Trophoblast cell (in vitro differentiated cells and primary cell): ENCODE measurements around the gene MEGF6.

Source experiments
- DNase-seq, 2 donors: peaks; one replicate each; pipeline ENCODE4 v3.0.0-alpha.2; 2016
- H2AFZ ChIP-seq: 2 replicates; pipeline ENCODE4 v1.6.1; 2013; ENCODE audit warnings: low read length, moderate library complexity, mild to moderate bottlenecking; ENCODE audit not compliant: insufficient read depth, poor library complexity
- H2AK5ac ChIP-seq: 2 replicates; pipeline ENCODE4 v1.6.1; 2013; ENCODE audit warnings: mild to moderate bottlenecking, low read length
- H2BK120ac ChIP-seq: 2 replicates; pipeline ENCODE4 v1.6.1; 2013; ENCODE audit warnings: low read length, mild to moderate bottlenecking, moderate library complexity; ENCODE audit not compliant: insufficient read depth, poor library complexity
- H2BK12ac ChIP-seq: 2 replicates; pipeline ENCODE4 v1.6.1; 2013; ENCODE audit warnings: mild to moderate bottlenecking, low read length, moderate library complexity
- H2BK5ac ChIP-seq: 2 replicates; pipeline ENCODE4 v1.6.1; 2013; ENCODE audit warnings: low read length, low read depth, moderate library complexity, mild to moderate bottlenecking; ENCODE audit not compliant: poor library complexity
- H3K14ac ChIP-seq: 2 replicates; pipeline ENCODE4 v1.6.1; 2013; ENCODE audit warnings: mild to moderate bottlenecking, low read length
- H3K18ac ChIP-seq: 2 replicates; pipeline ENCODE4 v1.6.1; 2013; ENCODE audit warnings: mild to moderate bottlenecking, low read length
- H3K23ac ChIP-seq: 2 replicates; pipeline ENCODE4 v1.6.1; 2013; ENCODE audit warnings: low read length
- H3K27ac ChIP-seq: 2 replicates; pipeline ENCODE4 v1.5.1; 2013; ENCODE audit warnings: low read depth, mild to moderate bottlenecking, inconsistent platforms, low read length, moderate library complexity
- H3K27me3 ChIP-seq: 2 replicates; pipeline ENCODE4 v1.6.1; 2013; ENCODE audit warnings: inconsistent platforms, mild to moderate bottlenecking, low read length, moderate library complexity; ENCODE audit not compliant: insufficient read depth
- H3K36me3 ChIP-seq, 2 experiments: 1 replicate in 1 of 2; 2 replicates in 1 of 2; pipeline ENCODE4 v1.6.1; 2013; ENCODE audit warnings: low read length in 2 of 2, mild to moderate bottlenecking in 2 of 2, moderate library complexity in 1 of 2; ENCODE audit not compliant: insufficient read depth in 2 of 2, control insufficient read depth in 1 of 2
- H3K4ac ChIP-seq: 2 replicates; pipeline ENCODE4 v1.6.1; 2013; ENCODE audit warnings: low read depth, mild to moderate bottlenecking, low read length, moderate library complexity
- H3K4me1 ChIP-seq, 2 experiments: 1 replicate in 1 of 2; 2 replicates in 1 of 2; pipeline ENCODE4 v1.6.1; 2013; ENCODE audit warnings: low read length in 2 of 2, mild to moderate bottlenecking in 2 of 2, moderate library complexity in 1 of 2; ENCODE audit not compliant: insufficient read depth in 2 of 2, control insufficient read depth in 1 of 2
- H3K4me2 ChIP-seq: 2 replicates; pipeline ENCODE4 v1.6.1; 2013; ENCODE audit warnings: inconsistent platforms, mild to moderate bottlenecking, low read length, moderate library complexity
- H3K4me3 ChIP-seq: 2 replicates; pipeline ENCODE4 v1.5.1; 2013; ENCODE audit warnings: mild to moderate bottlenecking, low read depth, low read length, inconsistent platforms
- H3K79me1 ChIP-seq: one replicate; pipeline ENCODE4 v1.6.1; 2013; ENCODE audit warnings: low read length
- H3K79me2 ChIP-seq: 2 replicates; pipeline ENCODE4 v1.6.1; 2013; ENCODE audit warnings: low read length, mild to moderate bottlenecking; ENCODE audit not compliant: control insufficient read depth, insufficient read depth, poor library complexity
- H3K9ac ChIP-seq: 2 replicates; pipeline ENCODE4 v1.6.1; 2013; ENCODE audit warnings: mild to moderate bottlenecking, low read length
- H3K9me3 ChIP-seq: 2 replicates; pipeline ENCODE4 v1.6.1; 2013; ENCODE audit warnings: low read depth, mild to moderate bottlenecking, control low read depth, inconsistent platforms, low read length; ENCODE audit not compliant: insufficient read depth
- H4K12ac ChIP-seq: 2 replicates; pipeline ENCODE4 v1.6.1; 2013; ENCODE audit warnings: low read depth, mild to moderate bottlenecking, low read length, moderate library complexity
- H4K8ac ChIP-seq: 2 replicates; pipeline ENCODE4 v1.6.1; 2013; ENCODE audit warnings: low read depth, mild to moderate bottlenecking, low read length, moderate library complexity
- H4K91ac ChIP-seq: one replicate; pipeline ENCODE4 v1.6.1; 2013; ENCODE audit warnings: low read depth, mild to moderate bottlenecking, low read length, moderate library complexity
- WGBS: extraction: QIAGEN DNeasy Blood & Tissue Kit; methylation state at CpG from one replicate; pipeline ENCODE4 v1.1.7; 2013; ENCODE audit warnings: missing lambda C conversion rate; ENCODE audit not compliant: insufficient read length, insufficient coverage; ENCODE audit errors: extremely low coverage; 5-methylcytosine and 5-hydroxymethylcytosine counted together

Gene MEGF6

GRCh38 chr1:3618881-3619671 lies 7.8 kb upstream of the MEGF6 start:
- H3K23ac ChIP-seq: no peak overlapping the region
- H3K27me3 ChIP-seq: no peaks in the 10 kb centered on the region
- no peak overlapping the region for H3K9ac ChIP-seq
- H2BK12ac ChIP-seq: no peak overlapping the region
- no peaks in the 10 kb centered on the region for H3K79me2 ChIP-seq
- DNase-seq: peak; percentile 20 to 73
- no peaks in the 10 kb centered on the region for H3K9me3 ChIP-seq
- no peak overlapping the region for H3K4ac ChIP-seq
- H3K79me1 ChIP-seq: no peaks in the 10 kb centered on the region
- no peaks in the 10 kb centered on the region for H3K36me3 ChIP-seq
- no peak overlapping the region for H3K4me3 ChIP-seq
- H4K8ac ChIP-seq: no peak overlapping the region
- H4K91ac ChIP-seq: no peak overlapping the region
- no peak overlapping the region for H3K27ac ChIP-seq
- no peak overlapping the region for H3K4me2 ChIP-seq
- no peak overlapping the region for H3K14ac ChIP-seq
- no peak overlapping the region for H3K18ac ChIP-seq
- H4K12ac ChIP-seq: no peak overlapping the region
- no CpG with 5 or more reads among the region's 21 CpGs for WGBS
- no peak overlapping the region for H2AK5ac ChIP-seq
- H2AFZ ChIP-seq: no peak overlapping the region
- H2BK120ac ChIP-seq: no peak overlapping the region
- H2BK5ac ChIP-seq: no peak overlapping the region
- peaks cover 6 to 8% of the 10 kb centered on the region in 2 experiments for H3K4me1 ChIP-seq

GRCh38 chr1:3618531-3618880 lies 7.2 kb upstream of the MEGF6 start:
- Histone ChIP-seq H2BK5ac (no peak overlapping the region), H4K12ac (no peak overlapping the region), H3K4ac (no peak overlapping the region), H3K14ac (no peak overlapping the region), H3K9me3 (no peaks in the 10 kb centered on the region), H2AK5ac (no peak overlapping the region), H4K91ac (no peak overlapping the region), H3K79me2 (no peaks in the 10 kb centered on the region), H3K4me2 (no peak overlapping the region), H3K27me3 (no peaks in the 10 kb centered on the region), H3K18ac (no peak overlapping the region), H3K23ac (no peak overlapping the region), H3K4me1 (peaks cover 6 to 7% of the 10 kb centered on the region in 2 experiments), H3K9ac (no peak overlapping the region), H2BK12ac (no peak overlapping the region), H2BK120ac (no peak overlapping the region), H3K79me1 (no peaks in the 10 kb centered on the region), H2AFZ (no peak overlapping the region), H3K36me3 (no peaks in the 10 kb centered on the region), H3K4me3 (no peak overlapping the region), H3K27ac (no peak overlapping the region), H4K8ac (no peak overlapping the region)
- no peak for DNase-seq
- no CpG with 5 or more reads among the region's 9 CpGs for WGBS

- H3K79me1 ChIP-seq: no peaks in the 10 kb centered on the region
- H2BK120ac ChIP-seq: no peak overlapping the region
- H3K9ac ChIP-seq: no peak overlapping the region
- H3K18ac ChIP-seq: no peak overlapping the region
- H3K27me3 ChIP-seq: no peaks in the 10 kb centered on the region
- no peak overlapping the region for H2AFZ ChIP-seq
- no peak overlapping the region for H3K4me3 ChIP-seq
- H3K4ac ChIP-seq: no peak overlapping the region
- no peak overlapping the region for H3K4me2 ChIP-seq
- no peaks in the 10 kb centered on the region for H3K36me3 ChIP-seq
- no peak overlapping the region for H4K12ac ChIP-seq
- H2BK12ac ChIP-seq: no peak overlapping the region
- peaks cover 9% of the 10 kb centered on the region in 2 experiments for H3K4me1 ChIP-seq
- H3K79me2 ChIP-seq: no peaks in the 10 kb centered on the region
- H3K27ac ChIP-seq: no peak overlapping the region
- H4K91ac ChIP-seq: no peak overlapping the region
- DNase-seq: no peak
- no peak overlapping the region for H2AK5ac ChIP-seq
- no peaks in the 10 kb centered on the region for H3K9me3 ChIP-seq
- no peak overlapping the region for H3K14ac ChIP-seq
- no peak overlapping the region for H2BK5ac ChIP-seq
- no CpG with 5 or more reads among the region's 18 CpGs for WGBS
- H3K23ac ChIP-seq: no peak overlapping the region
- no peak overlapping the region for H4K8ac ChIP-seq
Observed at GRCh38 chr1:3617806-3618345, 6.6 kb upstream of the MEGF6 start.

GRCh38 chr1:3616861-3617260 lies 5.6 kb upstream of the MEGF6 start:
- Histone ChIP-seq H4K12ac (no peak overlapping the region), H3K27me3 (no peaks in the 10 kb centered on the region), H2AK5ac (no peak overlapping the region), H3K4ac (no peak overlapping the region), H3K14ac (no peak overlapping the region), H2AFZ (no peak overlapping the region), H3K36me3 (no peaks in the 10 kb centered on the region), H3K9ac (no peak overlapping the region), H2BK5ac (no peak overlapping the region), H3K27ac (no peak overlapping the region), H3K9me3 (no peaks in the 10 kb centered on the region), H3K79me1 (no peaks in the 10 kb centered on the region), H2BK12ac (no peak overlapping the region), H3K4me1 (peaks cover 11 to 12% of the 10 kb centered on the region in 2 experiments), H2BK120ac (no peak overlapping the region), H4K91ac (no peak overlapping the region), H4K8ac (no peak overlapping the region), H3K4me2 (no peak overlapping the region), H3K18ac (no peak overlapping the region), H3K4me3 (no peak overlapping the region), H3K23ac (no peak overlapping the region), H3K79me2 (no peaks in the 10 kb centered on the region)
- WGBS: no CpG with 5 or more reads among the region's 9 CpGs
- DNase-seq: no peak
